NCI-H187 treated with DMSO at 0.1 percent for 48 hours (cell line): ENCODE measurements around the gene KBTBD4.
"Not testable (repeated sequence)": the region's sequence is repeated elsewhere in the genome, so short reads cannot be mapped to it uniquely, and the experiment has no call there.

Source experiments
- DNase-seq: peaks from one replicate; lab custom pipeline; 2025; lab: John Stamatoyannopoulos, UW

The KBTBD4 gene

GRCh38 chr11:47560426-47560825 is 18.3 kb downstream of the KBTBD4 start:
- no peak for DNase-seq

- DNase-seq: no peak
Observed at GRCh38 chr11:47558695-47559094, 20.1 kb downstream of the KBTBD4 start.

GRCh38 chr11:47557004-47557403 is 21.8 kb downstream of the KBTBD4 start:
- DNase-seq: not testable (repeated sequence)

GRCh38 chr11:47553406-47553743 is 25.4 kb downstream of the KBTBD4 start:
- DNase-seq: no peak

- DNase-seq: peak; percentile 79
Observed at GRCh38 chr11:47552566-47553405, 26.0 kb downstream of the KBTBD4 start, which contains the start of gene CELF1. TSS of gene CELF1 (minus strand) at chr11:47553132. CDS start at chr11:47499523, 53,609 bp downstream.

GRCh38 chr11:47552056-47552565 is 26.7 kb downstream of the KBTBD4 start:
- no peak for DNase-seq

- no peak for DNase-seq
Observed at GRCh38 chr11:47551086-47551485, 27.7 kb downstream of the KBTBD4 start.

GRCh38 chr11:47550288-47551047 is 28.3 kb downstream of the KBTBD4 start:
- DNase-seq: no peak

- not testable (repeated sequence) for DNase-seq
Observed at GRCh38 chr11:47546274-47546673, 32.5 kb downstream of the KBTBD4 start.

GRCh38 chr11:47545298-47545697 is 33.5 kb downstream of the KBTBD4 start:
- no peak for DNase-seq

- DNase-seq: no peak
Observed at GRCh38 chr11:47541070-47541469, 37.7 kb downstream of the KBTBD4 start.

- DNase-seq: no peak
Observed at GRCh38 chr11:47539681-47540039, 39.1 kb downstream of the KBTBD4 start.

GRCh38 chr11:47538741-47539565 is 39.8 kb downstream of the KBTBD4 start:
- peak; percentile 40 for DNase-seq

- no peak for DNase-seq
Observed at GRCh38 chr11:47536915-47537314, 41.9 kb downstream of the KBTBD4 start.

- no peak for DNase-seq
Observed at GRCh38 chr11:47534704-47535251, 44.0 kb downstream of the KBTBD4 start.

GRCh38 chr11:47533690-47534151 is 45.0 kb downstream of the KBTBD4 start:
- DNase-seq: no peak

GRCh38 chr11:47532597-47533213 is 46.1 kb downstream of the KBTBD4 start:
- no peak for DNase-seq

- DNase-seq: no peak
Observed at GRCh38 chr11:47531666-47532065, 47.1 kb downstream of the KBTBD4 start.

GRCh38 chr11:47530721-47531120 is 48.0 kb downstream of the KBTBD4 start:
- not testable (repeated sequence) for DNase-seq

GRCh38 chr11:47529951-47530350 is 48.8 kb downstream of the KBTBD4 start:
- DNase-seq: no peak

GRCh38 chr11:47527186-47527585 is 51.6 kb downstream of the KBTBD4 start:
- DNase-seq: no peak
